GM18526 (cell line): ENCODE results near the gene MSLN.

Experiments
- POLR2A ChIP-seq: IDR thresholded peaks from 3 replicates; pipeline ENCODE4 v1.6.1; 2011; ENCODE audit not compliant: insufficient read length; ENCODE audit errors: extremely low read depth

The MSLN gene

GRCh38 chr16:796296-797119 is 36.0 kb downstream of the MSLN start:
- TF ChIP-seq POLR2A, result no peak

DNA sequence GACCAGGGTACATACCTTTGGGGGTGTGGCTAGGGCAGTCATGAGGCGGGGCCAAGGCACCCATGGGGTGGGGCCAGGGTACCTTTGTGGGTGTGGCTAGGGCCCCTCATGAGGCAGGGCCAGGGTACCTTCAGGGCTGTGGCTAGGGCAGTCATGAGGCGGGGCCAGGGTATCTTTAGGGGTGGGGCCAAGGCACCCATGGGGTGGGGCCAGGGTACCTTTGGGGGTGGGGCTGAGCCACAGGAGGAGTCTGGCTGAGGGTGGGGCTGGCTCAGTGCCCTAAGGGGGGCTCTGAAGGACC is 36.5 kb downstream of the MSLN start:
- no peak for TF ChIP-seq POLR2A

- TF ChIP-seq POLR2A, result no peak
Measured at GRCh38 chr16:797686-798085, 37.2 kb downstream of the MSLN start.

- no peak for TF ChIP-seq POLR2A
Measured at GRCh38 chr16:798666-799065, 38.1 kb downstream of the MSLN start.

GRCh38 chr16:799111-799947 is 38.8 kb downstream of the MSLN start:
- TF ChIP-seq POLR2A, result no peak

GRCh38 chr16:799948-800833 is 39.7 kb downstream of the MSLN start, which contains the start of gene GNG13:
GNG13 (minus strand) TSS chr16:800734; CDS start chr16:799077, 1,657 bp downstream.
- TF ChIP-seq POLR2A, result no peak

DNA sequence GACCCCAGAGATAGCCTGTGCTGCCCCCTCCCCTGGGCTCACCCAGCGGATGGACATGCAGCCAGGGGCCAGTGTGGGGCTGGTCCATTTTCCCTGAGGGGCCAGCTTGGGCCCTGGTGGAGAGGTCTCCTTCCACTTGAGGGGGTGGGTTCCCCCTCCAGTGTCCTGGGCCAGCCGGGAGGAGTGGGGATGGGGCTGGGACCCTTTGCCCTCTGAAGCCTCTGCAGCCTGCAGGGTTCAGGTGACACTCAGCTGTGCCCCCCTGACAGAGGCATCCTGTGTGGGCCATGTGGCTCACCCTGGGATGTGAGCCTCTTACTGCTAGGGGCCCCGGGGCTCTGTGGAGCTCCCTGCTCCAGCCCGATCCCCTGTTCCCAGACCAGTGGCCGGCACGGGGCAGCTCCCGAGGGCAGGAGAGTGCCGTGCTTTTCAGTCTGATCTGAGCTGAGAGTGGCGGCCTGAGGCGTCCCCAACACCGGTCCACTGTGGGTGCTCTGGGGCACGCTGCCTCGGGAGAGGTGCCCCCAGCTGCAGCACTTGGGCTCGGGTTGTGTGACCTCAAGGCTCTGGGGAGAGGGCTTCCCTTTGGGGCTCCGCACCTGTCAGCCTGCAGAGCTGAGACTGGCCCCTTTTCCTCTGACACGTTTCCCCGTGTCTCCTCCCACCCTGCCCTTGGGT is 40.4 kb downstream of the MSLN start:
- no peak for TF ChIP-seq POLR2A

GRCh38 chr16:801584-802363 is 41.2 kb downstream of the MSLN start:
- TF ChIP-seq POLR2A, result no peak

- TF ChIP-seq POLR2A, result no peak
Measured at GRCh38 chr16:802461-802860, 41.9 kb downstream of the MSLN start.

DNA sequence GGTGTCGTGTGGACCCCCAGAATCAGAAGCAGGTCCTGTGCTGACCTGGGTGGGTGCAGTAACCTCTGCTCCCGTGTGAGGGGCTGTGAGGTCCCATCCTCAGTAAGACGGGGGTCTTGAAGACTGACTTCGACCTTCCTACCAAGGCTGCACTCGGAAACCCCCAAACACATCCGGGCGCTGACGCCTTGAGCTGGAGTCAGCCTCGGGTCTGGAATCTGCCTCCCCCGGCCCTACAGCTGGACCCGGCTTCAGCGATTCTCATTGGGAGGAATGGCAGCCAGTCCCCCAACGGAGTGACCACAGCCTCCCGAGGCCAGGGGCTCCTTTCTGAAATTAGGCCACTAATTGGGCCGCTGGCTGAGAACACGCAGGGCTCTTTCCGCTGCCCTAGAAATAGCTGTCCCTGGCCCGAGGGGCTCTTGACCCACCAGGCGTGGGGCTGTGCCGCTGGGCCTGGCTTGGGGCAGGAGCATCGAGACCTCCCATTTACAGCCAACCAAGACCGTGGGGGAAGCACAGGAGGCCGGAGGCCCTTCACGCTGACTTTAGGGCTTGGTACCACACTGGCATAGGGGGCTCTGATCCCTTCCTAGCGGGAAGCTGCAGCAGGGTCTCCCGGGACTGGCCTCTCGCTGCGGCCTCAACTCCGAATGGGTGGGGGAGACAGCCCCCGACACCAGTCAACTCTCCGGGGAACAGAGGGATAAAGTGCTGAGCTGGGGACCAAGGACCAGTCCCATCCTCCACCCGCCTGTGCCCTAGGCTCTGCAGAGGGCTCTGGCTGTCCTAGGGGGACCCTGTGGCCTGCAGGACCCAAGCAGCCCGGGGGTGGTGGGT is 42.6 kb downstream of the MSLN start:
- TF ChIP-seq POLR2A, result no peak

- no peak for TF ChIP-seq POLR2A
Measured at GRCh38 chr16:803754-804080, 43.2 kb downstream of the MSLN start.

DNA sequence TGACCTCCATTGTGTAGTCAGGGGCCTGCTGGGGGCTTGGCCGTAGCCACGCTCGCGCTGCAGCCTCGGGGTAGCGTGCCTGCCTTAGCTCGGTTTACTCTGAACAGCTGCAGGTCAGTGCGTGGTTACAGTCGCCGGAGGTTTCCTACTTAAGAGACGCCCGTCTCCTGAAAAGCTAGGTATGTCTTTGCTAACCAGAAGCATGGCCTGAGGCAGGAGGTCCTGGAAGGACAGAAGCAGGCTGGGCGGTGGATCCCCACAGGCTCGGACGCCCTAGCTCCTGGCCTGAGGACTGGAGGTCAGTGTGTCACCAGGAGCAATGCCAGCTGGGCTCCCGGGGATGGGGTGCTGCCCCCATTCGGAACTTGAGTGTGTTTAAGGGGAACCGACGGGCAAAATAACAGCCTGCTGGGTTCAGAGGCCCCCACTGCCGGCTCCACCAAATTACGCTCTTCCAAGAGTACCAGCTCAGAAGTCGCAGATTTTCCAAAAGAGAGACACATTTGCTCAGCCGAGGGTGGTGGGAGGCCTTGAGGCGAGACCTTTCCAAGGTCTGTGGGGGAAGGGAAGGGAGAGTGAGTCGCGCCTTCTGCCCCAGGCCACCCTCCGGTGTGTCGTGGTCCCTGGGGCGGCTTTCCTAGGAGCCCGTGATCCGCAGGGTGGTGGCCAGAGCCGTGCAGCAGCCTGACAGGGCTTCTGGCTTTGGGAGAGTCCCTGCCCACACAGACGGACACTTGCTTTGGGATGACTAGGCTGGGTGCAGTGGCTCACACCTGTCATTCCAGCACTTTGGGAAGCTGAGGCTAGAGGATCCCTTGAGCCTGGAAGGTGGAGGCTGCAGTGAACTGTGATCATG is 43.9 kb downstream of the MSLN start:
- no peak for TF ChIP-seq POLR2A

DNA sequence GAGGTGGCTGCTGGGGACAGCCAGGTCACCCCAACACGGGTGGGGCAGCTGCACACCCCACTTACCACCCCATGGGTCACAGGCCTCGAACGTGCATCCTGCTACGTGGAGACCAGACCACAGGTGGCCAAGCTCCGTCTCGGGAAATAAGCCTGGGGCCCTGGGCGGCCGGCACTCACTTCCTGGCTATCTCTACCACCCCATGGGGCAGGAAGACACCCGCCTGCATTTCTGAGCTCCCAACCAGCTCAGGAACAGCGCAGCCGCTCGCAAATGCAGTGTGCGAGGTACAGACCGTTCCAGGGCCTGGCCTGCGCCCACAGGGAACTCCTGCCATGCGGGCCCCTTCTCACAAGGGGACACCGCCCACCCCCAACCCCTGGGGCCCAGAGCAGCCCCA is 44.9 kb downstream of the MSLN start:
- no peak for TF ChIP-seq POLR2A
